ENCODE results near the gene ATP5F1D.

Gene ATP5F1D

DNA sequence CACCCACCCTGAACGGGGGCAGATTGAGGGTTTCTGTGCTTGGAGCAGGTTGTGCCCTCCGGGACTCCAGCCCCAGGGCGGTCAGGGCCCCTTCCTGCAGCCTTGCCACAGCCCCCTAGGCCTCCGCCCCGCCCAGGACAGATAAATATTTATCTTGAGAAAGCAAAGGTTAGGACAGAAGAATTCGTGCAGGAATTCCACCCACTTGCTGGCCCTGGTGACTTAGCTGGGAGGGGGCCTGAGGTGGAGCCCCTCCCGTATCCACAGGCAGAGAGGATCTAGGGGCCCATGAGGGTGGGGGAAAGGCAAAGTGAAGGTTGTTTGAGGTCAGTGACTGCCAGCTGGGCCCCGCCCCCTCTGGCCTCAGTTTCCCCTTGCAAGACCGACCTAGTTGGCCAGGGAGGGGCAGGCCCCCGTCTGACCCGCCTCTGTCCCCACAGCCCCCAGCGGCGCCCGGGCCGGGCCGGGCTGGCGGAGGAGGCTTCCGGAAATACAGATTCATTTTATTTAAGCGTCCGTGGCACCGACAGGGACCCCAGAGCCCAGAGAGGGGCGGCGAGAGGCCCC, 12.0 kb downstream of the ATP5F1D start:
- Histone ChIP-seq H3K4me2 (ENCODE audit: low read depth, low read length, poor library complexity, severe bottlenecking) (peak overlapping the region; percentile 98), H4K20me1 (ENCODE audit: insufficient read depth, low read length, poor library complexity, severe bottlenecking) (peaks cover 74% of the 10 kb centered on the region), H3K79me2 (ENCODE audit: insufficient read depth, low read length) (peaks cover 84% of the 10 kb centered on the region), H3K9me3 (ENCODE audit: insufficient read depth, low read depth, low read length) (no peaks in the 10 kb centered on the region), H2AFZ (ENCODE audit: low read length) (no peak overlapping the region), H3K4me3 (ENCODE audit: low read length, poor library complexity, severe bottlenecking) (peak overlapping the region; percentile 90), H3K27me3 (ENCODE audit: insufficient read depth, low read length, poor library complexity, severe bottlenecking) (no peaks in the 10 kb centered on the region), H3K9ac (ENCODE audit: low read depth, low read length, poor library complexity, severe bottlenecking) (peak overlapping the region; percentile 95), H3K36me3 (ENCODE audit: insufficient read depth, low read length) (peaks cover 42% of the 10 kb centered on the region; the same call in 1 of the 2 replicates), H3K9me2 (replicated peaks; ENCODE audit: low read depth, low read length) (no peaks in the 10 kb centered on the region), H3F3A (ENCODE audit: low read depth) (peaks cover 8% of the 10 kb centered on the region; the same call in 1 of the 2 replicates), H3K4me1 (ENCODE audit: insufficient read depth, low read length, poor library complexity, severe bottlenecking) (peaks cover 16% of the 10 kb centered on the region)
- TF ChIP-seq, protein P1, sequence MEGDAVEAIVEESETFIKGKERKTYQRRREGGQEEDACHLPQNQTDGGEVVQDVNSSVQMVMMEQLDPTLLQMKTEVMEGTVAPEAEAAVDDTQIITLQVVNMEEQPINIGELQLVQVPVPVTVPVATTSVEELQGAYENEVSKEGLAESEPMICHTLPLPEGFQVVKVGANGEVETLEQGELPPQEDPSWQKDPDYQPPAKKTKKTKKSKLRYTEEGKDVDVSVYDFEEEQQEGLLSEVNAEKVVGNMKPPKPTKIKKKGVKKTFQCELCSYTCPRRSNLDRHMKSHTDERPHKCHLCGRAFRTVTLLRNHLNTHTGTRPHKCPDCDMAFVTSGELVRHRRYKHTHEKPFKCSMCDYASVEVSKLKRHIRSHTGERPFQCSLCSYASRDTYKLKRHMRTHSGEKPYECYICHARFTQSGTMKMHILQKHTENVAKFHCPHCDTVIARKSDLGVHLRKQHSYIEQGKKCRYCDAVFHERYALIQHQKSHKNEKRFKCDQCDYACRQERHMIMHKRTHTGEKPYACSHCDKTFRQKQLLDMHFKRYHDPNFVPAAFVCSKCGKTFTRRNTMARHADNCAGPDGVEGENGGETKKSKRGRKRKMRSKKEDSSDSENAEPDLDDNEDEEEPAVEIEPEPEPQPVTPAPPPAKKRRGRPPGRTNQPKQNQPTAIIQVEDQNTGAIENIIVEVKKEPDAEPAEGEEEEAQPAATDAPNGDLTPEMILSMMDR (conservative IDR thresholded peaks at IDR 0.05; ENCODE audit: low read length): no peak
- TF ChIP-seq EZH2phosphoT487 (IDR thresholded peaks at IDR 0.05; ENCODE audit: borderline replicate concordance): no peak

DNA sequence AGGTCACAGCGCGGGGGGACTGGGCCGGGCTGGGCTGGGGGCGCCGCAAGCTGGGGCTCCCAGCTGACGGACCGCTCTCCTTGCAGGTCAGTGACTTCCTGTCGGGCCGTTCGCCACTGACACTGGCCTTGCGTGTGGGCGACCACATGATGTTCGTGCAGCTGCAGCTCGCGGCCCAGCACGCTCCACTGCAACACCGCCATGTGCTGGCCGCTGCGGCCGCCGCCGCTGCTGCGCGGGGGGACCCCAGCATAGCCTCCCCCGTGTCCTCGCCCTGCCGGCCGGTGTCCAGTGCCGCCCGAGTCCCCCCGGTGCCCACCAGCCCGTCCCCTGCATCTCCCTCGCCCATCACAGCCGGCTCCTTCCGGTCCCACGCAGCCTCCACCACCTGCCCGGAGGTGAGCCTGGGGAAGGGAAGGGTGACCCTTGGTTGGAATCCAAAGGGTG, 12.6 kb downstream of the ATP5F1D start:
- Histone ChIP-seq H3K9me3 (ENCODE audit: insufficient read depth, low read depth, low read length) (no peaks in the 10 kb centered on the region), H3K4me3 (ENCODE audit: low read length, poor library complexity, severe bottlenecking) (peak overlapping the region; percentile 90), H3K9me2 (replicated peaks; ENCODE audit: low read depth, low read length) (no peaks in the 10 kb centered on the region), H3K4me1 (ENCODE audit: insufficient read depth, low read length, poor library complexity, severe bottlenecking) (peaks cover 21% of the 10 kb centered on the region), H3F3A (ENCODE audit: low read depth) (peaks cover 8% of the 10 kb centered on the region; the same call in 1 of the 2 replicates), H3K27me3 (ENCODE audit: insufficient read depth, low read length, poor library complexity, severe bottlenecking) (no peaks in the 10 kb centered on the region), H2AFZ (ENCODE audit: low read length) (no peak overlapping the region), H3K36me3 (ENCODE audit: insufficient read depth, low read length) (peaks cover 42% of the 10 kb centered on the region; the same call in 1 of the 2 replicates), H3K79me2 (ENCODE audit: insufficient read depth, low read length) (peaks cover 85% of the 10 kb centered on the region), H3K4me2 (ENCODE audit: low read depth, low read length, poor library complexity, severe bottlenecking) (peak overlapping the region; percentile 98), H4K20me1 (ENCODE audit: insufficient read depth, low read length, poor library complexity, severe bottlenecking) (peaks cover 79% of the 10 kb centered on the region), H3K9ac (ENCODE audit: low read depth, low read length, poor library complexity, severe bottlenecking) (no peak overlapping the region)
- TF ChIP-seq EZH2phosphoT487 (IDR thresholded peaks at IDR 0.05; ENCODE audit: borderline replicate concordance): no peak
- TF ChIP-seq, protein P1 (conservative IDR thresholded peaks at IDR 0.05; ENCODE audit: low read length): no peak

GRCh38 chr19:1254530-1255185, 13.1 kb downstream of the ATP5F1D start:
- Histone ChIP-seq H3K9me2 (replicated peaks; ENCODE audit: low read depth, low read length) (no peaks in the 10 kb centered on the region), H3K9ac (ENCODE audit: low read depth, low read length, poor library complexity, severe bottlenecking) (no peak overlapping the region), H3F3A (ENCODE audit: low read depth) (peaks cover 12% of the 10 kb centered on the region; the same call in 1 of the 2 replicates), H3K4me2 (ENCODE audit: low read depth, low read length, poor library complexity, severe bottlenecking) (peak overlapping the region; percentile 98), H3K36me3 (ENCODE audit: insufficient read depth, low read length) (peaks cover 42% of the 10 kb centered on the region; the same call in 1 of the 2 replicates), H3K4me3 (ENCODE audit: low read length, poor library complexity, severe bottlenecking) (no peak overlapping the region), H3K9me3 (ENCODE audit: insufficient read depth, low read depth, low read length) (no peaks in the 10 kb centered on the region), H3K79me2 (ENCODE audit: insufficient read depth, low read length) (peaks cover 88% of the 10 kb centered on the region), H3K4me1 (ENCODE audit: insufficient read depth, low read length, poor library complexity, severe bottlenecking) (peaks cover 26% of the 10 kb centered on the region), H3K27me3 (ENCODE audit: insufficient read depth, low read length, poor library complexity, severe bottlenecking) (no peaks in the 10 kb centered on the region), H4K20me1 (ENCODE audit: insufficient read depth, low read length, poor library complexity, severe bottlenecking) (peaks cover 84% of the 10 kb centered on the region), H2AFZ (ENCODE audit: low read length) (no peak overlapping the region)
- no peak for TF ChIP-seq EZH2phosphoT487 (IDR thresholded peaks at IDR 0.05; ENCODE audit: borderline replicate concordance)
- TF ChIP-seq, protein P1 (conservative IDR thresholded peaks at IDR 0.05; ENCODE audit: low read length): no peak

Measured in Loucy (cell line).